Measurements from ENCODE around the gene PARVB. TPM values are rescaled to one million over a fixed set of nuclear protein-coding genes. Genes with fewer than 3 reads are reported as not detected.

Gene PARVB
- total RNA-seq, 1 donor = 29.3 TPM

DNA sequence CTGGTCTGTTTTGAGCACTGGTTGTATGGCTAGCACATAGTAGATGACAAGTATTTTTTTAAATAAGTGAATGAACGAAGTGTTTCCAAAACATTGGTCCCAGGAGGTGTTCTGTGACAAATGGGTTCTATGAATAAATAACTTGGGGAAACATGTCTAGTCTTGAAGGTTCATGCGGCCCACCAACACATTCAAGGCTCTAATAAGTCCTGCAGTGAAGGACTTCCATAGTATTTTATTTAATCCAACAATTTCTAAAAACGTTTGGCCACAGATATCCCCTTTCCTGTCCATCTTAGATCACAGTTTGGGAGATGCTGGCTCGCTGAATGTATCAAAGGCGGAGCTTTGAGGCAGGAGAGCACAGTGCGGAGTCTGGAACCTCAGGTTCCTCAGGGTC is 179.1 kb downstream of the PARVB start:
- no peak for TF ChIP-seq CTCF (IDR thresholded peaks at IDR 0.05; ENCODE audit: extremely low read depth, low read depth, low read length)
- Histone ChIP-seq H3K4me2 (ENCODE audit: insufficient read depth, low read length) (no peak overlapping the region), H3K27ac (ENCODE audit: low read depth, low read length) (no peak overlapping the region), H4K20me1 (ENCODE audit: insufficient read depth, low read length) (no peaks in the 10 kb centered on the region), H2AFZ (ENCODE audit: low read length) (no peak overlapping the region), H3K36me3 (ENCODE audit: insufficient read depth, low read length) (no peaks in the 10 kb centered on the region), H3K9me3 (ENCODE audit: low read depth, low read length) (no peaks in the 10 kb centered on the region), H3K27me3 (ENCODE audit: insufficient read depth, low read length) (no peaks in the 10 kb centered on the region), H3K79me2 (ENCODE audit: insufficient read depth, low read length) (no peaks in the 10 kb centered on the region), H3K4me3 (ENCODE audit: insufficient read depth, low read length) (no peak overlapping the region), H3K4me1 (ENCODE audit: insufficient read depth, low read length) (peaks cover 15% of the 10 kb centered on the region)
- no peak for DNase-seq (ENCODE audit: insufficient read length, low spot score, missing footprints)

DNA sequence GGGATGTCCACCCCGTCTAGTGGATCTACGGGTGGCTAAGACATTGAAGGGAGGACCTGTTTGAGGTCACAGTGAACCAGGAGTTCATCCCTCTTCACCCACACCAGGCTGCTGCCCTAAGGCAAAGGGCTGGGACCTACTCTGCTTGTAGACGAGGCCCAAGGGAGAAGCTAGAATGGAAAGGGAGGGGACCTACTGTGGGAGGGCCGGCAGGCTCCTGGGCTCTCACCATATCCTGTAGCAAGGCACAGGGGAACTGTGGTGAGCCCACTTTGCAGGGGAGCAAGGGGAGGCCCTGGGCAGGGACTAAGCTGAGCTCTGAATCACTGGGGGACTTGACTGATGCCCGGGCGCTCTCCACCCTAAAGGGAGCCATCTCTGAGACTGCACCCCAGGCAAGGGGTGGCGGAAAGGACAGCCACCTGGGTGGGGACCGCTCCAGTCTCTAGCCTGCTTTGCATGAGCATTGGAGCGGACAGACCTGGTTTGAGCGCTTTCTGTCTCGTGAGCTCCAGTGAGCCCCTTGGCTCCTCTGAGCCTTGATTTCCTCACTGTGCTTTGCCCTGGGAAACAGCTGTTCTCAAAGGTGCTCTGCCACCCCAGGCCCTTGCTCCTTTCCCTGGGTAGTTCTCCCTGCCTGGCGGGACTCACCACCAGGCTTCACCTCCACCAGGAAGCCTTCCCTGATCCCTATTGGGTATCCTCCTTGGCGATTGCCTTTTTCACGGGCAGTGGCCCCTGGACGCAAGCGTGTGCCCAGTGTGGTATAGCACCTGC is 180.8 kb downstream of the PARVB start:
- Histone ChIP-seq H3K79me2 (ENCODE audit: insufficient read depth, low read length) (no peaks in the 10 kb centered on the region), H3K4me2 (ENCODE audit: insufficient read depth, low read length) (no peak overlapping the region), H3K36me3 (ENCODE audit: insufficient read depth, low read length) (no peaks in the 10 kb centered on the region), H3K27ac (ENCODE audit: low read depth, low read length) (no peak overlapping the region), H3K27me3 (ENCODE audit: insufficient read depth, low read length) (no peaks in the 10 kb centered on the region), H3K4me1 (ENCODE audit: insufficient read depth, low read length) (peaks cover 15% of the 10 kb centered on the region), H3K4me3 (ENCODE audit: insufficient read depth, low read length) (no peak overlapping the region), H3K9me3 (ENCODE audit: low read depth, low read length) (no peaks in the 10 kb centered on the region), H4K20me1 (ENCODE audit: insufficient read depth, low read length) (no peaks in the 10 kb centered on the region), H2AFZ (ENCODE audit: low read length) (no peak overlapping the region)
- TF ChIP-seq CTCF (IDR thresholded peaks at IDR 0.05; ENCODE audit: extremely low read depth, low read depth, low read length) = no peak
- peak; percentile 74 for DNase-seq (ENCODE audit: insufficient read length, low spot score, missing footprints)

DNA sequence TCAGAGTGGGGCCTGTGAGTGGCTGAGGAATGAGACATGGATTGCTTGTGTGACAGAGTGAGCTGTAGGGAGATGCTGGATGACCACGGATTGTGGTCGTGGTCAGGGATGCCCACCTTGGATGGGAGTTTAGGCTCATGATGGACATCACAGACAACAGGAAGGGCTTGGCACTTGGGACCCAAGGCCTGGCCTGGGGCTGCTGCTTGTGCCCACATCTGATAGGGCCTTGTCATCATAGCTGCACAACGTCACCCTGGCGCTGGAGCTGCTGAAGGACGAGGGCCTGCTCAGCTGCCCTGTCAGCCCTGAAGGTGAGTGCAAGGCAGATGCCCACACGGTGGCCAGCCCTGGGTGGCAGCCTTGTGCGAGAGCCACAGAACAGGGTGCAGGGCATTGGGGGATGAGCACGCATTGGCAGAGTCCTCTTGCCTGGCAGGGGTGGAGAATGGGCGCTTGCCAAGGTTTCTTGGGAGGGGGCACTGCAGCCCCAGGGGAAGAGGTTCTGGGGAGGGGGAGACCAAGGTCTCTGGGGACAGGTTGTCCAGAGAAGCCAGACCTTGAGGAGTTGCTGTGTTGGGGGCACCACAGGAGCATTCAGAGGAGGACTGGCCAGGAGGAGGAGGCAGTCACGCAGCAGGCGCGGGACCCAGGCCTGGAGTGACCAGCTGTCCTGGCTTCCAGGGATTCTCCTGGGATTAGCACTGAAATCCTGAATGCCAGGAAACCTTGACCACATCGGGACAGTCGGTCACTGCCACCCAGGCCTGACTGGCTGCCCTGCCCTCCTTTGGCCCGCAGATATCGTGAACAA is 181.6 kb downstream of the PARVB start:
- TF ChIP-seq CTCF (IDR thresholded peaks at IDR 0.05; ENCODE audit: extremely low read depth, low read depth, low read length) = no peak
- no peak overlapping the region for H3K4me3 ChIP-seq (ENCODE audit: insufficient read depth, low read length)

DNA sequence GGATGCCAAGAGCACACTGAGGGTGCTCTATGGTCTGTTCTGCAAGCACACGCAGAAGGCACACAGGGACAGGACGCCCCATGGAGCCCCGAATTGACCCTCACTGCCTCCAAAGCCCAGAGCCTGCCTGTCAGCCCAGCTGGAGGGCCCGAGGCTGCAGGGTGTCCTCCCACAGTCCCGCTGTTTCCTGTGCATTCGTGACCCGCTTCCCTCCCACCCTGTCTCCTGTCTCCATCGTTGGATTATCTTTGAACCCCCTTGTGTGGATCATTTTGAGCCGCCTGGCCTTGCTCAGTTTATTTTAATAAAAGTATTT is 182.2 kb downstream of the PARVB start:
- no peaks in the 10 kb centered on the region for H3K27me3 ChIP-seq (ENCODE audit: insufficient read depth, low read length)
- no peak overlapping the region for H2AFZ ChIP-seq (ENCODE audit: low read length)
- H4K20me1 ChIP-seq (ENCODE audit: insufficient read depth, low read length) = no peaks in the 10 kb centered on the region
- no peak overlapping the region for H3K4me3 ChIP-seq (ENCODE audit: insufficient read depth, low read length)
- no peaks in the 10 kb centered on the region for H3K9me3 ChIP-seq (ENCODE audit: low read depth, low read length)
- no peaks in the 10 kb centered on the region for H3K36me3 ChIP-seq (ENCODE audit: insufficient read depth, low read length)
- peak; percentile 9 for DNase-seq (ENCODE audit: insufficient read length, low spot score, missing footprints)
- H3K4me2 ChIP-seq (ENCODE audit: insufficient read depth, low read length) = no peak overlapping the region
- peaks cover 20% of the 10 kb centered on the region for H3K4me1 ChIP-seq (ENCODE audit: insufficient read depth, low read length)
- H3K79me2 ChIP-seq (ENCODE audit: insufficient read depth, low read length) = no peaks in the 10 kb centered on the region
- no peak overlapping the region for H3K27ac ChIP-seq (ENCODE audit: low read depth, low read length)
- TF ChIP-seq CTCF (IDR thresholded peaks at IDR 0.05; ENCODE audit: extremely low read depth, low read depth, low read length) = no peak

More for the DNA sequence above, 181.6 kb downstream of the PARVB start:
- H3K4me1 ChIP-seq (ENCODE audit: insufficient read depth, low read length) = peaks cover 15% of the 10 kb centered on the region
- no peak overlapping the region for H3K27ac ChIP-seq (ENCODE audit: low read depth, low read length)
- no peaks in the 10 kb centered on the region for H3K79me2 ChIP-seq (ENCODE audit: insufficient read depth, low read length)
- no peak overlapping the region for H3K4me2 ChIP-seq (ENCODE audit: insufficient read depth, low read length)
- H4K20me1 ChIP-seq (ENCODE audit: insufficient read depth, low read length) = no peaks in the 10 kb centered on the region
- no peak overlapping the region for H2AFZ ChIP-seq (ENCODE audit: low read length)
- DNase-seq (ENCODE audit: insufficient read length, low spot score, missing footprints) = peak; percentile 46
- no peaks in the 10 kb centered on the region for H3K27me3 ChIP-seq (ENCODE audit: insufficient read depth, low read length)
- H3K9me3 ChIP-seq (ENCODE audit: low read depth, low read length) = no peaks in the 10 kb centered on the region
- H3K36me3 ChIP-seq (ENCODE audit: insufficient read depth, low read length) = no peaks in the 10 kb centered on the region

Data from osteoblast (primary cell).